ENCODE results near the gene SLC26A5.
"Not testable (repeated sequence)": the region's sequence is repeated elsewhere in the genome, so short reads cannot be mapped to it uniquely, and the experiment has no call there.

Gene SLC26A5

GRCh38 chr7:103446049-103446520, at the start of gene SLC26A5:
TSS of gene SLC26A5 (minus strand) at chr7:103446207. CDS start at chr7:103421514, 24,693 bp downstream.
- DNase-seq: no peak

- DNase-seq: no peak
Measured at GRCh38 chr7:103487419-103487818, 41.4 kb upstream of the SLC26A5 start.

- not testable (repeated sequence) for DNase-seq
Measured at GRCh38 chr7:103486873-103487272, 40.9 kb upstream of the SLC26A5 start.

- no peak for DNase-seq
Measured at GRCh38 chr7:103480771-103481170, 34.8 kb upstream of the SLC26A5 start.

GRCh38 chr7:103474956-103475355, 28.9 kb upstream of the SLC26A5 start:
- DNase-seq: no peak

- DNase-seq: no peak
Measured at GRCh38 chr7:103469095-103469948, 23.3 kb upstream of the SLC26A5 start.

- no peak for DNase-seq
Measured at GRCh38 chr7:103466814-103467213, 20.8 kb upstream of the SLC26A5 start.

- DNase-seq: no peak
Measured at GRCh38 chr7:103462358-103462757, 16.4 kb upstream of the SLC26A5 start.

GRCh38 chr7:103447073-103447960, 1.3 kb upstream of the SLC26A5 start:
- DNase-seq: peak; percentile 71

- no peak for DNase-seq
Measured at GRCh38 chr7:103445228-103446048, 569 bp downstream of the SLC26A5 start.

- no peak for DNase-seq
Measured at GRCh38 chr7:103439661-103440060, 6.3 kb downstream of the SLC26A5 start.

GRCh38 chr7:103437623-103438022, 8.4 kb downstream of the SLC26A5 start:
- no peak for DNase-seq

GRCh38 chr7:103432712-103433111, 13.3 kb downstream of the SLC26A5 start:
- DNase-seq: no peak

- no peak for DNase-seq
Measured at GRCh38 chr7:103425177-103425576, 20.8 kb downstream of the SLC26A5 start.

- no peak for DNase-seq
Measured at GRCh38 chr7:103423467-103424179, 22.4 kb downstream of the SLC26A5 start.

- no peak for DNase-seq
Measured at GRCh38 chr7:103420857-103421384, 25.1 kb downstream of the SLC26A5 start.

GRCh38 chr7:103418241-103418640, 27.8 kb downstream of the SLC26A5 start:
- no peak for DNase-seq

GRCh38 chr7:103413407-103413806, 32.6 kb downstream of the SLC26A5 start:
- DNase-seq: no peak

GRCh38 chr7:103412151-103412550, 33.9 kb downstream of the SLC26A5 start:
- DNase-seq: no peak

GRCh38 chr7:103405789-103406613, 40.0 kb downstream of the SLC26A5 start:
- not testable (repeated sequence) for DNase-seq

- DNase-seq: not testable (repeated sequence)
Measured at GRCh38 chr7:103399687-103400086, 46.3 kb downstream of the SLC26A5 start.

Measured in DMS 273 treated with DMSO at 0.1 percent for 48 hours (cell line).